Neural progenitor cell (in vitro differentiated cells): ENCODE data around the gene USP32.

Source experiments
- EZH2 ChIP-seq: fragments of 200-600 bp; sonication (generic); IDR thresholded peaks from 2 replicates; pipeline ENCODE4 v1.6.1; 2017; ENCODE audit warnings: antibody characterized with exemption, mild to moderate bottlenecking, moderate library complexity
- EZH2phosphoT487 ChIP-seq: fragments of 200-600 bp; sonication (generic); IDR thresholded peaks from 2 replicates; pipeline ENCODE4 v1.6.1; 2017; ENCODE audit warnings: antibody characterized with exemption
- TF ChIP-seq, protein P1 (sequence below): fragments of 200-600 bp; sonication (generic); IDR thresholded peaks from 2 replicates; pipeline ENCODE4 v1.5.1; 2017; ENCODE audit warnings: antibody characterized with exemption, mild to moderate bottlenecking

DNA sequence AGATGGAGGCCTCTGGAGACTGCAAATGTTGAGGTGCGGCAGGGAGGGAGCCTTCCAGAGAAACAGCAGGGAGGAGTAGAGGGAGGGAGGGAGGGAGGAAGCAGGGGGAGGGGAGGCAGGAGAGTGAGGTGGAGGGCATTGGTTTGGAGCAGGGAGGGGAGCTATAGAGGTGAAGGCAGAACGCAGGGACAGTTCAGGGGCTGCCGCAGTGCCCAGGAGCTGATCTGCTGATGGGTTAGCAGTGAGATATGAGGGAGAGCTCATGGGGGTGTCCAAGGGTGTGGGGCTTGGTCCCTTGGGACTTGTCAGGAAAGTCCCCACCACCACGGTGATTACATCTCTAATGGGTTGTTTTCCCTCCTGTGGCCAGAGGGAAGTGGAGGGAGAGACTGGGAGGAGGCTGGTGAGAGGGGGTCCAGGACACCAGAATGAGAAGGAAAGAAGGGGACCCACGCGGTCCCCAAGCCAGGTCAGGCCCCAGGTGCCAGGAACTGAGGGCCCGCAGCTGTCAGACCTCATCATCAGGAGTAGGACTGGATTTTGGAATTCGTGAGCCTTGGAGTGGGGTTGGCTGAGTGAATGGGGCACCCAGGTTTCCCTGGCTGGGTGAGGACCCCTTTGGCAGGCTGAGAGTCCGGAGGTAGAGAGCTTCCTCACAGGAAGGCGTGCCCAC lies 231.0 kb downstream of the USP32 start:
- TF ChIP-seq, protein P1, sequence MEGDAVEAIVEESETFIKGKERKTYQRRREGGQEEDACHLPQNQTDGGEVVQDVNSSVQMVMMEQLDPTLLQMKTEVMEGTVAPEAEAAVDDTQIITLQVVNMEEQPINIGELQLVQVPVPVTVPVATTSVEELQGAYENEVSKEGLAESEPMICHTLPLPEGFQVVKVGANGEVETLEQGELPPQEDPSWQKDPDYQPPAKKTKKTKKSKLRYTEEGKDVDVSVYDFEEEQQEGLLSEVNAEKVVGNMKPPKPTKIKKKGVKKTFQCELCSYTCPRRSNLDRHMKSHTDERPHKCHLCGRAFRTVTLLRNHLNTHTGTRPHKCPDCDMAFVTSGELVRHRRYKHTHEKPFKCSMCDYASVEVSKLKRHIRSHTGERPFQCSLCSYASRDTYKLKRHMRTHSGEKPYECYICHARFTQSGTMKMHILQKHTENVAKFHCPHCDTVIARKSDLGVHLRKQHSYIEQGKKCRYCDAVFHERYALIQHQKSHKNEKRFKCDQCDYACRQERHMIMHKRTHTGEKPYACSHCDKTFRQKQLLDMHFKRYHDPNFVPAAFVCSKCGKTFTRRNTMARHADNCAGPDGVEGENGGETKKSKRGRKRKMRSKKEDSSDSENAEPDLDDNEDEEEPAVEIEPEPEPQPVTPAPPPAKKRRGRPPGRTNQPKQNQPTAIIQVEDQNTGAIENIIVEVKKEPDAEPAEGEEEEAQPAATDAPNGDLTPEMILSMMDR, result no peak
- TF ChIP-seq EZH2, result no peak
- no peak for TF ChIP-seq EZH2phosphoT487
